H9 (cell line): Measurements from ENCODE around the gene KCNV2. TPM values are rescaled to one million over a fixed set of nuclear protein-coding genes. Genes with fewer than 3 reads are reported as not detected.

Experiments
- DNase-seq: peaks from one replicate; pipeline ENCODE4 v3.0.0-alpha.2; 2017
- H2AFZ ChIP-seq: one replicate; pipeline ENCODE4 v1.6.1; 2013; ENCODE audit warnings: mild to moderate bottlenecking, low read length, control low read depth, moderate library complexity
- H2AK5ac ChIP-seq: 2 replicates; pipeline ENCODE4 v1.6.1; 2013; ENCODE audit warnings: low read length, control low read depth, mixed read lengths; ENCODE audit not compliant: insufficient read length
- H2BK120ac ChIP-seq: one replicate; pipeline ENCODE4 v1.6.1; 2013; ENCODE audit warnings: low read depth, mild to moderate bottlenecking, low read length, control low read depth, inconsistent platforms; ENCODE audit not compliant: poor library complexity, severe bottlenecking
- H2BK12ac ChIP-seq: 2 replicates; pipeline ENCODE4 v1.6.1; 2013; ENCODE audit warnings: low read length, control low read depth, mixed read lengths, low read depth; ENCODE audit not compliant: insufficient read length
- H2BK15ac ChIP-seq: 2 replicates; pipeline ENCODE4 v1.6.1; 2013; ENCODE audit warnings: low read depth, low read length, control low read depth
- H2BK20ac ChIP-seq: one replicate; pipeline ENCODE4 v1.6.1; 2013; ENCODE audit warnings: low read depth, mild to moderate bottlenecking, low read length, control low read depth, inconsistent platforms; ENCODE audit not compliant: poor library complexity, severe bottlenecking
- H2BK5ac ChIP-seq: 2 replicates; pipeline ENCODE4 v1.6.1; 2013; ENCODE audit warnings: low read length, control low read depth, mixed read lengths; ENCODE audit not compliant: insufficient read length
- H3K14ac ChIP-seq: 2 replicates; pipeline ENCODE4 v1.6.1; 2013; ENCODE audit warnings: low read length, control low read depth; ENCODE audit not compliant: insufficient read depth
- H3K18ac ChIP-seq: 2 replicates; pipeline ENCODE4 v1.6.1; 2013; ENCODE audit warnings: low read depth, mild to moderate bottlenecking, mixed read lengths, low read length, control low read depth; ENCODE audit not compliant: insufficient read length
- H3K23ac ChIP-seq: 2 replicates; pipeline ENCODE4 v1.6.1; 2013; ENCODE audit warnings: low read length, control low read depth, mixed read lengths, low read depth; ENCODE audit not compliant: insufficient read length
- H3K23me2 ChIP-seq: 2 replicates; pipeline ENCODE4 v1.6.1; 2013; ENCODE audit warnings: low read depth, mild to moderate bottlenecking, mixed read lengths, low read length, control low read depth; ENCODE audit not compliant: insufficient read length, poor library complexity, severe bottlenecking
- H3K27ac ChIP-seq: 2 replicates; pipeline ENCODE4 v1.5.1; 2013; ENCODE audit warnings: low read length, control low read depth, mixed read lengths, low read depth; ENCODE audit not compliant: insufficient read length
- H3K27me3 ChIP-seq: 2 replicates; pipeline ENCODE4 v1.6.1; 2013; ENCODE audit warnings: low read length, control low read depth, inconsistent platforms; ENCODE audit not compliant: insufficient read depth
- H3K4ac ChIP-seq: 2 replicates; pipeline ENCODE4 v1.6.1; 2013; ENCODE audit warnings: low read depth, mild to moderate bottlenecking, control low read depth, inconsistent platforms, low read length, moderate library complexity
- H3K4me1 ChIP-seq: 2 replicates; pipeline ENCODE4 v1.6.1; 2013; ENCODE audit warnings: low read length, control low read depth, inconsistent platforms; ENCODE audit not compliant: insufficient read depth
- H3K4me2 ChIP-seq: 2 replicates; pipeline ENCODE4 v1.6.1; 2013; ENCODE audit warnings: low read length, control low read depth, mixed read lengths; ENCODE audit not compliant: insufficient read length, insufficient read depth
- H3K56ac ChIP-seq: 2 replicates; pipeline ENCODE4 v1.6.1; 2013; ENCODE audit warnings: low read depth, mild to moderate bottlenecking, mixed read lengths, low read length, control low read depth; ENCODE audit not compliant: insufficient read length
- H3K79me1 ChIP-seq: 2 replicates; pipeline ENCODE4 v1.6.1; 2013; ENCODE audit warnings: low read depth, mild to moderate bottlenecking, moderate library complexity, low read length, control low read depth, inconsistent platforms; ENCODE audit not compliant: insufficient read depth, poor library complexity, severe bottlenecking
- H3K79me2 ChIP-seq: 2 replicates; pipeline ENCODE4 v1.6.1; 2013; ENCODE audit warnings: low read length, control low read depth, inconsistent platforms; ENCODE audit not compliant: insufficient read depth
- H3K9ac ChIP-seq: 2 replicates; pipeline ENCODE4 v1.6.1; 2013; ENCODE audit warnings: low read length, control low read depth, mixed read lengths; ENCODE audit not compliant: insufficient read length; ENCODE audit errors: extremely low read depth
- H3K9me3 ChIP-seq: one replicate; pipeline ENCODE4 v1.6.1; 2013; ENCODE audit warnings: low read depth, low read length, inconsistent platforms; ENCODE audit not compliant: control insufficient read depth
- H3T11ph ChIP-seq: one replicate; pipeline ENCODE4 v1.6.1; 2013; ENCODE audit warnings: mild to moderate bottlenecking, low read length, control low read depth, inconsistent platforms
- H4K20me1 ChIP-seq: one replicate; pipeline ENCODE4 v1.6.1; 2013; ENCODE audit not compliant: control insufficient read depth, insufficient read length, insufficient read depth
- H4K5ac ChIP-seq: 2 replicates; pipeline ENCODE4 v1.6.1; 2013; ENCODE audit warnings: low read depth, mild to moderate bottlenecking, mixed read lengths, low read length, control low read depth; ENCODE audit not compliant: insufficient read length
- H4K8ac ChIP-seq: replicated peaks from 2 replicates; pipeline ENCODE4 v1.6.1; 2013; ENCODE audit warnings: low read length, control low read depth, mixed read lengths, low read depth; ENCODE audit not compliant: insufficient read length
- H4K91ac ChIP-seq: 2 replicates; pipeline ENCODE4 v1.6.1; 2013; ENCODE audit warnings: low read depth, mild to moderate bottlenecking, moderate library complexity, mixed read lengths, low read length, control low read depth; ENCODE audit not compliant: insufficient read length
- H3K27ac Mint-ChIP-seq, 3 experiments: 2 replicates in 2 of 3; 3 replicates in 1 of 3; pipeline ENCODE4 v1.8.0; 2020 to 2021; ENCODE audit warnings: mixed read lengths in 3 of 3, mild to moderate bottlenecking in 1 of 3, moderate library complexity in 1 of 3
- H3K27me3 Mint-ChIP-seq: 2 replicates; pipeline ENCODE4 v1.8.0; 2021; ENCODE audit warnings: low read depth, mild to moderate bottlenecking, moderate library complexity, mixed read lengths
- H3K36me3 Mint-ChIP-seq, 3 experiments: 2 replicates in 2 of 3; 3 replicates in 1 of 3; pipeline ENCODE4 v1.8.0; 2020 to 2021; ENCODE audit warnings: low read depth in 3 of 3, mixed read lengths in 3 of 3; ENCODE audit not compliant: insufficient read depth in 1 of 3
- H3K4me1 Mint-ChIP-seq, 2 experiments: 2 replicates each; pipeline ENCODE4 v1.8.0; 2020; ENCODE audit warnings: mixed read lengths in 2 of 2
- H3K4me3 Mint-ChIP-seq, 2 experiments: 2 replicates in 1 of 2; 3 replicates in 1 of 2; pipeline ENCODE4 v1.8.0; 2020 to 2021; ENCODE audit warnings: mild to moderate bottlenecking in 2 of 2, mixed read lengths in 2 of 2, moderate library complexity in 1 of 2
- H3K9me3 Mint-ChIP-seq, 2 experiments: 2 replicates in 1 of 2; 3 replicates in 1 of 2; pipeline ENCODE4 v1.8.0; 2020; ENCODE audit warnings: mild to moderate bottlenecking in 2 of 2, mixed read lengths in 2 of 2, moderate library complexity in 1 of 2
- WGBS: extraction: QIAGEN DNeasy Blood & Tissue Kit; methylation state at CpG from one replicate; pipeline ENCODE4 v1.1.7; 2013; ENCODE audit warnings: missing lambda C conversion rate, low lambda C conversion rate, mixed read lengths; ENCODE audit not compliant: insufficient read length; ENCODE audit errors: extremely low coverage; 5-methylcytosine and 5-hydroxymethylcytosine counted together
- total RNA-seq: library from RNA; stranded (reverse); gene quantifications from 2 replicates; pipeline ENCODE4 v1.2.1, GENCODE V29; 2021
- TF ChIP-seq, protein P1 (sequence below): fragments of 200-600 bp; sonication (generic); conservative IDR thresholded peaks from 3 replicates; pipeline ENCODE4 v1.8.0; 2021; ENCODE audit warnings: antibody characterized with exemption, mild to moderate bottlenecking

The KCNV2 gene
- total RNA-seq, 1 experiment from 2014 or later, result not detected

DNA sequence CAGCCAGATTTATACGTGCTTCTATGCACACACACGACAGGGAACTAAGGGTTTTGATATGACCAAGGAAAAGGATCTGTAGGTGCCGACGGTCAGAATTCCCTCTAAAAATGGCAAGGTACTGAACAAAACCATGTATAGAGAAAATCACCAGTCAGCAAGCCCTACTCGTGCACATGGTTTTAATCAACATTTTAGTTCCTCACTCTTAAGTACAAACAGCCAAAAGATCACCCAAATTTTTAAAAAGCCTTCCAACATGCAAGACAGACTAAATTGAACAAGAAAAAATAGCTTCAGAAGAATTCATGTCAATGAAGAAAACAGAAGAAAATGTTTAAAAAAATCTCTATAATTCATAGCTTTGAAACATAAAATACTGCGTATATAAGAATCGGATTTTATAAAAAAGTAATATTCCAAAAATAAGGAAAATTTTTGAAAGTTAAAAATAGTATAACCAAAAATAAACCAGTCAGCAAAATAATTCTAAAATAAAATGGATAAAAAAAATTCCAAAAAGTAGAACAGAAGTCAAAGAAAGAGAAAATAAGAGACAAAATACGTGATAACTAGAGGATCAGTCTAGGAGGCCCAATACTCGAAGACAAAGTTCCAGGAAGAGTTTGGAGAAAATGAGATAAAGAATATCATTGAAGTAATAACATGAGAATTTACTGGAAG lies 43.0 kb upstream of the KCNV2 start:
- no peak overlapping the region for H3K4ac ChIP-seq
- no peak overlapping the region for H3K56ac ChIP-seq
- H2AK5ac ChIP-seq, result no peak overlapping the region
- no peak overlapping the region for H3K9ac ChIP-seq
- no peak overlapping the region for H2BK15ac ChIP-seq
- H3K4me1 ChIP-seq, result peaks cover 4% of the 10 kb centered on the region; the same call in 1 of the 2 replicates
- DNase-seq, result no peak
- H3K27ac ChIP-seq, result no peak overlapping the region
- H2AFZ ChIP-seq, result no peak overlapping the region
- TF ChIP-seq, protein P1, sequence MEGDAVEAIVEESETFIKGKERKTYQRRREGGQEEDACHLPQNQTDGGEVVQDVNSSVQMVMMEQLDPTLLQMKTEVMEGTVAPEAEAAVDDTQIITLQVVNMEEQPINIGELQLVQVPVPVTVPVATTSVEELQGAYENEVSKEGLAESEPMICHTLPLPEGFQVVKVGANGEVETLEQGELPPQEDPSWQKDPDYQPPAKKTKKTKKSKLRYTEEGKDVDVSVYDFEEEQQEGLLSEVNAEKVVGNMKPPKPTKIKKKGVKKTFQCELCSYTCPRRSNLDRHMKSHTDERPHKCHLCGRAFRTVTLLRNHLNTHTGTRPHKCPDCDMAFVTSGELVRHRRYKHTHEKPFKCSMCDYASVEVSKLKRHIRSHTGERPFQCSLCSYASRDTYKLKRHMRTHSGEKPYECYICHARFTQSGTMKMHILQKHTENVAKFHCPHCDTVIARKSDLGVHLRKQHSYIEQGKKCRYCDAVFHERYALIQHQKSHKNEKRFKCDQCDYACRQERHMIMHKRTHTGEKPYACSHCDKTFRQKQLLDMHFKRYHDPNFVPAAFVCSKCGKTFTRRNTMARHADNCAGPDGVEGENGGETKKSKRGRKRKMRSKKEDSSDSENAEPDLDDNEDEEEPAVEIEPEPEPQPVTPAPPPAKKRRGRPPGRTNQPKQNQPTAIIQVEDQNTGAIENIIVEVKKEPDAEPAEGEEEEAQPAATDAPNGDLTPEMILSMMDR, result no peak
- no peak overlapping the region for H2BK20ac ChIP-seq
- WGBS, result no CpG with 5 or more reads among the region's 9 CpGs
- no peaks in the 10 kb centered on the region for H3K36me3 Mint-ChIP-seq
- no peaks in the 10 kb centered on the region for H4K20me1 ChIP-seq
- H3K4me1 Mint-ChIP-seq, result peaks cover 8 to 12% of the 10 kb centered on the region in 2 experiments
- H3K79me1 ChIP-seq, result no peaks in the 10 kb centered on the region
- H3T11ph ChIP-seq, result no peak overlapping the region
- H3K27me3 ChIP-seq, result no peaks in the 10 kb centered on the region
- H3K23ac ChIP-seq, result no peak overlapping the region
- H4K91ac ChIP-seq, result no peak overlapping the region
- H3K4me2 ChIP-seq, result no peak overlapping the region
- H3K27me3 Mint-ChIP-seq, result no peaks in the 10 kb centered on the region; the same call in 1 of the 2 replicates
- H3K23me2 ChIP-seq, result no peaks in the 10 kb centered on the region
- no peak overlapping the region for H3K14ac ChIP-seq
- H3K9me3 ChIP-seq, result no peaks in the 10 kb centered on the region
- no peak overlapping the region for H2BK120ac ChIP-seq
- H4K8ac ChIP-seq, result no peak overlapping the region
- H3K79me2 ChIP-seq, result no peaks in the 10 kb centered on the region
- H3K9me3 Mint-ChIP-seq, result no peaks in the 10 kb centered on the region
- no peak overlapping the region for H3K27ac Mint-ChIP-seq
- H3K18ac ChIP-seq, result no peak overlapping the region
- H2BK5ac ChIP-seq, result no peak overlapping the region
- H2BK12ac ChIP-seq, result no peak overlapping the region
- H4K5ac ChIP-seq, result no peak overlapping the region
- no peak overlapping the region for H3K4me3 Mint-ChIP-seq
